GM04503 (cell line): ENCODE measurements around the gene RNF31.
"Not testable (repeated sequence)": the region's sequence is repeated elsewhere in the genome, so short reads cannot be mapped to it uniquely, and the experiment has no call there.

ENCODE experiments used
- DNase-seq: peaks from one replicate; pipeline ENCODE4 v3.0.0-alpha.2; 2012; ENCODE audit warnings: low read depth

The RNF31 gene

DNA sequence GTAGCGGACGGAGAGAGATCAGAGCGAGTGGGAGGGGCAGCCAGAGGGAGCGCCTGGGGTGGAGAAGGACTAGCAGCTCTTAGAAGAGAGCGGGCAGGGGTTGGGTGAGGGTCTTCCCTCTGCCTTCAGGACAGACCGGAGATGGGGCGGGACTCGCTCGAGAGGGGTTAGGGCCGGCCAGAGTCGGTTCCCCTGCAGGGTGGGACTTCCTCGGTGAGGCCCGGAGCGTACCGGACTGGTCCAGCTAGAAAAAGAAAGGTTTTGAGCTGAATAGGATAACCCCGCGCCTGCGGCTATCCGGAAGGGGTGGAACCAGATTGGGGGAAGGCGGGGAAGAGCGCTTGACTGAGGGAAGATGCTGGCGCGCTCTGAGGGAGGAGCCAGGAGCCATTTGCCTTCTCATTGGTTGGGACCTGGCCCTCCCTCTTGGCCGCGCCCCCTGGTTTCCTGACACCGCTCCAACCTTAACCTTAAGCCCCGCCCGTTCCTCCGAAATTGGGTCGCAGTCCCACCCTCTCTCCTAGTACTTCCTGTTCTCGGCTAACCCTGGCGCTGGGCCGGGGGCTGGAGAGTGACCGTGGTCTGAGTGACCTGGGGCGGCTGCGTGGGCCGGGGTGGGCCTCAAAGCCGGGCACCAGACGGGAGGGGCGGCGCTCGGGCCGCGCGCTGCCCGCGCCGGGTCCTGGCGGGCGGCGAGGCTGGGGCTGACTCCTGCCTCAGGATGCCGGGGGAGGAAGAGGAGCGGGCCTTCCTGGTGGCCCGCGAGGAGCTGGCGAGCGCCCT lies at the start of gene RNF31:
RNF31 (plus strand) TSS at position 521 of the 783 bp plus-strand sequence; CDS start at position 722, 201 bp downstream.
- DNase-seq, result peak; percentile 90

DNA sequence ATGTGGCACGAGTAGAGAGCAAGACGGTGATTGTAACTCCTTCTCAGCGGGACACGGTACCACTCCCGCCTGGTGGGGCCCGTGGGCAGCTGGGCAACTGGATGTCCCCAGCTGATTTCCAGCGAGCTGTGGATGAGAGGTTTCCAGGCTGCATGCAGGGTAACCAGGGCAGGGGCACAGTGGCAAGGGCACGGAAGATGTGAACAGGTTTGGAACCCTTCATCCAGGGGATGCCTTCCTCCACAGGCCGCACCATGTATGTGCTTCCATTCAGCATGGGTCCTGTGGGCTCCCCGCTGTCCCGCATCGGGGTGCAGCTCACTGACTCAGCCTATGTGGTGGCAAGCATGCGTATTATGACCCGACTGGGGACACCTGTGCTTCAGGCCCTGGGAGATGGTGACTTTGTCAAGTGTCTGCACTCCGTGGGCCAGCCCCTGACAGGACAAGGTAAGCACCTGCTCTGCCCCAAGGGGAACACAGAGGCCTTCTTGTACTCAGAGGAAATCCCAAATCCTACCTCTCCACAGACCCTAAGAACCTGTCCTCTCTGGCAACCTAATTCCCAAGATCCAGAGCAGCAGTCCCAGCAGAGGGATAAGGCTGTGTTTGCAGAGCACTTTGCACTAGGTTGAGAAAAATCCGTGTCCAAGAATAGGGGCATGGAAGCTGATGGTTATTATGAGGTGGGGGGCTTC lies 48.9 kb upstream of the RNF31 start:
- DNase-seq, result no peak

GRCh38 chr14:24098927-24099813 lies 48.1 kb upstream of the RNF31 start:
- no peak for DNase-seq

GRCh38 chr14:24100197-24100981 lies 46.9 kb upstream of the RNF31 start:
- no peak for DNase-seq

DNA sequence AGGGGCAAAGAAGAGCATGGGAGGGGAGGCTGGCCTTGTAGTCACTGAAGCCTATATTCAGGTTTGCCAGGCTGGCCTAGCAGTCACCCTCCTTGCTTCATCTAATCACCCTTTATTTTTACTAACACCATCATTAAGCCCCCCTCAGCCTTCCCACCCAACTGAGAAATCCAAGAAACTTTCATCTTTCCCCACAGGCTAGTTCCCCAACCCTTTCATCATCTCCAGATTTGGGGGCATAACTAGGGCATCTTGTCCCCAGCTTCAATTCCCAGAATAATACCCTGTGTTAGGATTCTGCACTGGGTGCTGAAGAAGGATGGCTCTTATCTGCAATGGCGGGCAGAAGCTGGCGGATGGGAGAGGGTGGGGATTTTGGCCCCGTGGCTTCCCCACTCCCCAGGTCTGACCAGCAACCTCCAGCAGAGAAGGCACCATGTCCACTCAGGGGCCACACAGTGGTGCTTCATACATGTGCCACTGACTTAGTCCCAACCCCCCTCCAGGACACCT lies 46.3 kb upstream of the RNF31 start:
- DNase-seq, result no peak

GRCh38 chr14:24102357-24103048 lies 44.8 kb upstream of the RNF31 start:
- DNase-seq, result no peak

- DNase-seq, result no peak
These were observed 43.8 kb upstream of the RNF31 start for GRCh38 chr14:24103451-24103850.

DNA sequence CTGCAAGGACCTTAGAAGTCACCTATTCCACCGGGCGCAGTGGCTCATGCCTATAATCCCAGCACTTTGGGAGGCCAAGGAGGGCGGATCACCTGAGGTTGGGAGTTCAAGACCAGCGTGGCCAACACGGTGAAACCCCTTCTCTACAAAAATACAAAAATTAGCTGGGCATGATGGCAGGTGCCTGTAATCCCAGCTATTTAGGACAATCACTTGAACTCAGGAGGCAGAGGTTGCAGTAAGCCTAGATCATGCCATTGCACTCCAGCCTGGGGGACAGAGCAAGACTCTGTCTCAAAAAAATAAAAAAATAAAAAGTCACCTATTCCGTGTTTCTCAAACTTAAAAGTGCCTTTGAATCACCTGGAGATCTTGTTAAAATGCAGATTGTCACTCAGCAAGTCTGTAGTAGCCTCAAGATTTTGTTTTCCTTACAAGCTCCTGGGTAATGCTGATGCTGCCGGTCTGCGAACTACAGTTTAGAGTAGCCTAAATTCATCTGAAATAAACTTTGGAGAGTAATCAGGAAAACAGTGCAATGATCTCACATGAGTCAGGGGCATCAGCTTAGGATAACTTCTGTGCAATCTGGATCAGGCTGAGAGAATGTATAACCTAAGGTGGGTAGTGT lies 41.6 kb upstream of the RNF31 start:
- not testable (repeated sequence) for DNase-seq

DNA sequence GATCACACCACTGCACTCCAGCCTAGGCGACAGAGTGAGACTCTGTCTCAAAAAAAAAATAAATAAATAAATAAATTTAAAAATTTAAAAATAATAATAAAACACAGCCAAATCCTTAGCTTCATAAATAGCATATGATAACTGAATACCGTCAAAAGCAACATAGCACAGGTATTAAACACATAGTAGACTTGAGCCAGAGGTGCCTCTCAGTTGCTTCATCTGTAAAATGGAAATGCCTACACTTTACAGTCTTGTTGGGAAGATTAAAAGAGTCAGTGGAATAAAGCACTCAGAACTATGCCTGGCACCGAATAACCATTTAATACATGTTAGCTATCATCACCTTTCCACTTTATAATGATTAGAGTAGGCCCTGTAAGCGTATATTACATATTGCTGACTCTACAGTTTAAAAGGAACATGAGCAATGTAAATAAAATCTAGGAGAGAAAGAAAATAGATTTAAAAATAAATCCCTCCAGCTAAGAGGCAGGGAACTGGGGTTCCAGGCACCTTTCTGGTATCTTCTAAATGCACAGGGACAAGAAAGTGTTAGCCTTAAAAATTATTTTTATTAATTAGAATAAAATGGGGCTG lies 40.5 kb upstream of the RNF31 start:
- no peak for DNase-seq

DNA sequence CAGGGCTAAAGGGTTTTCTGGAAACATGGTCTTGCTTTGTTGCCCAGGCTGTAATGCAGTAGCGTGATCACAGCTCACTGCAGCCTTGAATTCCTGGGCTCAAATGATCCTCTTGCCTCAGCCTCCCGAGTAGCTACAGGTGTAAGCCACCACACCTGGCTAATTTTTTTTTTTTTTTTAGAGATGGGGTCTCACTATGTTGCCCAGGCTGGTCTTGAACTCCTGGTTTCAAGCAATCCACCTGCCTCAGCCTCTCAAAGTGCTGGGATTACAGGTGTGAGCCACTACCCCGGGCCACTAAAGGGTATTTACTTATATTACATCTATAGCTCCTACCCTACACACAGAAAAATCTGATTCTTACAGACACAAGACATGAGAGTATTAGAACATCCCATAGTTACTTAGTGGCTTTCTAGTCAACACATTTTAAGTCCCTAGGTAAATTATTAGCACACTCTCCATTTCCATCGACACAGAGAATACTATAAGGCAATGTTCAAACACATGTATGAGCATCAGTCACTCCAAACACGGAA lies 38.9 kb upstream of the RNF31 start:
- DNase-seq, result no peak

DNA sequence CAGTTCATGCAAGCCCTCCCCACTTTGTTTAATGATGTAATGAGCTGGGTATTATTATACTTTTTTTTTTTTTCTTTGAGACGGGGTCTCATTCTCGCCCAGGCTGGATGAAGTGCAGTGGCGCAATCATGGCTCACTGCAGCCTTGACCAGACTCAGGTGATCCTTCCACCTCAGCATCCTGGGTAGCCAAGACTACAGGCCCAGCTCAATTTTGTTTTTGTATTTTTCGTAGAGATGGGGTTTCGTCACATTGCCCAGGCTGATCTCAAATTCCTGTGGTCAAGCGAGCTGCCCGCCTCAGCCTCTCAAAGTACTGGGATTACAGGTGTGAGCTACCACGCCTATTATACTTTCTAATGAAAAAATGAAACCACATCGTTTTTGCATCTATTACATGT lies 37.2 kb upstream of the RNF31 start:
- no peak for DNase-seq

DNA sequence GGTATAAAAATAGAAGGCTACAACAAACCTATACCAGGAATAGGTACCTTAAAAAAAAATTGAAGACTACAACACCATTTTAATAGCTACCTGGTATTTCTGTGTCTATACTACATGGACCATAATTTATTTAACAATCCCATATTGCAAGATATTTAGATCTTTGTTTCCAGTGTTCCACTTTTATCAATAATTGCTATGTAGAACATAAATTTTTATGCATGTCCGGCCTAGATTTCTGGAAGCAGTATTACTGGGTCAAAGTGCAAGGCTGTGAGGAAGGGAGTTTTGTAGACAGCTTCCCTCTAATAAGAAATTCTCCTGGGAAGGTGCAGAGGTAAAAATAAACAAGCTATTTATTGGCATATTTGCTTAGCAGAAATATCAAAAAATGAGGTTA lies 36.8 kb upstream of the RNF31 start:
- DNase-seq, result no peak

GRCh38 chr14:24113379-24113800 lies 33.9 kb upstream of the RNF31 start:
- no peak for DNase-seq

DNA sequence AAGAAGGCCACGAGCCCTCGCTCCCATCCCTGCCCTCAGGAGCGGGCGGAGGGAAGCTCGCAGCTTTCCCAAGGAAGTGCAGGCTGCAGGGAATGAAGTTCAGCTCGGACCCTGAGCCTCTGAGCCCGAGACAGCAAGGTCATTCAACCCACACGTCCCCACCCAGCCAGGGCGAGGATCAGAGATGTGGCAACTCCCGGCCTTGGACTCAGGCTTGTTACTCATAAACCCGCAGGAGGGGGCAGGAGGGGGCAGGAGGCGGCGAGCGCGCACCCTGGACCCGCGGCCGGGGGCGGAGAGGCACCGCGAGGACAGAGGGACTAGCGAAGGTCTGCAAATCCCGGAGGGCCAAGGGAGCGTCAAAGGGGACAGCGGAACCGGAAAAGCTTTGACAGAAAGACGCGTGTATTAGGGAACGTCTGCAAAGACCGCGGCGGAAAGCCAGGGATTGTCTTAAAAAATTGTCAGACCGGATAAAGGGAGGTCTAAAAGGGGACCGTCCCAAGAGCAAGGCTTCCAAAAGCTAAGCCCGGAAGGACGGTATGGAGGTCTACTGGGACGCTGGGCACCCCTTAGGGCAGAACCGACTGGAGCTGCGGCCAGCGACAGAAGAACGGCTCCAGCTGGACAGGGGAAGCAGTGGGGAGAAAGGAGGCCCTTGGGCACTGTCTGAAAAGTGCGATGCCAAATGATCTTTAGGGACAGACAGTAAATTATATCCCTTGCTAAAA lies 33.3 kb upstream of the RNF31 start:
- peak; percentile 74 for DNase-seq

DNA sequence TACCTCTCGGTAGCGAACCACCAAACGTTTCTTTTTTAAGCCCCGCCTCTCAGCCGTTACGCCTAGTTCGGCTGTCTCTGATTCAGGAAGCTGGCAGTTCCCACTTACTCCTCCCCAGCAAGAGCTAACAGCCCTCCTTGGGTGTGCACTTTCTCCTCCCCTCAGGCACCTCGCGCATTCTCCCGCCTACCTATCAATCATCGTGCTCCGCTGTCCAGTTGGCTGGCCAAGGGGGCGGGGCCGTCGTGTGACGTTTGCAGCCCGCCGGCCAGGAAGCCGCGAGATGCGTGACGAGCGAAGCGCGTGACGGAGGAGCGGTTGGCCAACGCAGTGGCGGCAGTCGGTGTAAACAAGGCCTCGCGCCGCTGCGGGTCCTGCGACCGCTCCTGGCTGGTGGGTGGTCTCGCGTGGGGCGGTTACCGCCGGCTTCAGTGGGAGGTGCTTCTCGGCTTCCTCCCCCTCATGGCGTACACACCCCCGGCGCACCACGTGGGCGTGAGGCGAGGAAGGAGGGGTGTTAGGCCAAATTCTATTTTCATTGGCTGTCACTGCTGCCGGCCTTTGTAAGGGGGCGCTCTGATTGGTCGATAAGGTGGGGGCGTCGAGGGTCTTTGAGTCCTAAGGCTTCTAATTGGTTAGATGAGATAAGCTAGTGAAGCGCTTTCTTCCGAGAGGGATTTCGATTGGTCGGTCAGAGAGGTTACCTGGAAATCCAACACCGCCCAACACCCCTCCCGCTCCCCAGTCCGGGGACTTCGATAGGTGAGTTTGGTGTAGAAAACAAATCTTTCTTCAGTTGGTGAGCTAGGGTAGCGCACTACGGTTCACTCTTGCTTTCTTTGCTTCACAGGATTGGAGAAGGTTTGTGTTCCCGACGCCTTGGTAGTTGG lies 32.5 kb upstream of the RNF31 start, which contains the start of the genes DCAF11 and NRL:
DCAF11 (plus strand) TSS at position 246 of the 890 bp plus-strand sequence. CDS start 818 bp downstream, outside the sequence.
NRL (minus strand) TSS at position 418 of the 890 bp plus-strand sequence. CDS start 32,101 bp downstream, outside the sequence.
- DNase-seq, result peak; percentile 98

- DNase-seq, result no peak
These were observed 31.7 kb upstream of the RNF31 start for GRCh38 chr14:24115422-24116127.
